ENCODE results near the gene VIT. TPM values are rescaled to one million over a fixed set of nuclear protein-coding genes. Genes with fewer than 3 reads are reported as not detected.

VIT gene
- total RNA-seq, 1 experiment from 2014 or later, result not detected

GRCh38 chr2:36671731-36672130, 24.8 kb upstream of the VIT start:
- no peaks in the 10 kb centered on the region for H3K9me2 ChIP-seq (replicated peaks; ENCODE audit: insufficient read depth, low read length)
- no peak for DNase-seq

GRCh38 chr2:36672199-36672598, 24.3 kb upstream of the VIT start:
- no peaks in the 10 kb centered on the region for H3K9me3 ChIP-seq (ENCODE audit: low read length)
- no peaks in the 10 kb centered on the region for H3K9me2 ChIP-seq (replicated peaks; ENCODE audit: insufficient read depth, low read length)
- H3K4me1 ChIP-seq (ENCODE audit: low read length), result no peaks in the 10 kb centered on the region
- H3K9ac ChIP-seq (ENCODE audit: low read length), result no peak overlapping the region
- no peak overlapping the region for H2AFZ ChIP-seq (ENCODE audit: low read length)
- H3K27ac ChIP-seq (ENCODE audit: low read length), result no peak overlapping the region
- H3K4me3 ChIP-seq (ENCODE audit: low read length), result no peak overlapping the region
- no peak overlapping the region for H3K4me2 ChIP-seq (ENCODE audit: low read depth, low read length, poor library complexity, severe bottlenecking)
- no peaks in the 10 kb centered on the region for H4K20me1 ChIP-seq (ENCODE audit: insufficient read depth, low read depth, low read length)
- no peaks in the 10 kb centered on the region for H3K79me2 ChIP-seq (ENCODE audit: low read length)
- H3K27me3 ChIP-seq (ENCODE audit: low read length), result no peaks in the 10 kb centered on the region
- DNase-seq, result peak; percentile 55
- no peaks in the 10 kb centered on the region for H3K36me3 ChIP-seq (ENCODE audit: insufficient read depth, low read length)

More at GRCh38 chr2:36671731-36672130, 24.8 kb upstream of the VIT start:
- H3K4me2 ChIP-seq (ENCODE audit: low read depth, low read length, poor library complexity, severe bottlenecking), result no peak overlapping the region
- no peaks in the 10 kb centered on the region for H3K79me2 ChIP-seq (ENCODE audit: low read length)
- H3K9ac ChIP-seq (ENCODE audit: low read length), result no peak overlapping the region
- H3K9me3 ChIP-seq (ENCODE audit: low read length), result no peaks in the 10 kb centered on the region
- no peak overlapping the region for H2AFZ ChIP-seq (ENCODE audit: low read length)
- no peaks in the 10 kb centered on the region for H4K20me1 ChIP-seq (ENCODE audit: insufficient read depth, low read depth, low read length)
- no peak overlapping the region for H3K27ac ChIP-seq (ENCODE audit: low read length)
- H3K4me1 ChIP-seq (ENCODE audit: low read length), result no peaks in the 10 kb centered on the region
- H3K36me3 ChIP-seq (ENCODE audit: insufficient read depth, low read length), result no peaks in the 10 kb centered on the region
- no peak overlapping the region for H3K4me3 ChIP-seq (ENCODE audit: low read length)
- no peaks in the 10 kb centered on the region for H3K27me3 ChIP-seq (ENCODE audit: low read length)

- no peaks in the 10 kb centered on the region for H4K20me1 ChIP-seq (ENCODE audit: insufficient read depth, low read depth, low read length)
Measured at GRCh38 chr2:36675579-36676282, 20.8 kb upstream of the VIT start.

GRCh38 chr2:36676364-36676763, 20.1 kb upstream of the VIT start:
- no peaks in the 10 kb centered on the region for H3K4me1 ChIP-seq (ENCODE audit: low read length)
- H3K36me3 ChIP-seq (ENCODE audit: insufficient read depth, low read length), result no peaks in the 10 kb centered on the region
- no peak overlapping the region for H3K4me3 ChIP-seq (ENCODE audit: low read length)
- DNase-seq, result no peak
- H3K9ac ChIP-seq (ENCODE audit: low read length), result no peak overlapping the region
- H3K4me2 ChIP-seq (ENCODE audit: low read depth, low read length, poor library complexity, severe bottlenecking), result no peak overlapping the region
- no peak overlapping the region for H3K27ac ChIP-seq (ENCODE audit: low read length)
- H2AFZ ChIP-seq (ENCODE audit: low read length), result no peak overlapping the region
- no peaks in the 10 kb centered on the region for H3K27me3 ChIP-seq (ENCODE audit: low read length)
- H3K79me2 ChIP-seq (ENCODE audit: low read length), result no peaks in the 10 kb centered on the region
- no peaks in the 10 kb centered on the region for H4K20me1 ChIP-seq (ENCODE audit: insufficient read depth, low read depth, low read length)
- no peaks in the 10 kb centered on the region for H3K9me3 ChIP-seq (ENCODE audit: low read length)
- H3K9me2 ChIP-seq (replicated peaks; ENCODE audit: insufficient read depth, low read length), result no peaks in the 10 kb centered on the region

More at GRCh38 chr2:36675579-36676282, 20.8 kb upstream of the VIT start:
- H3K36me3 ChIP-seq (ENCODE audit: insufficient read depth, low read length), result no peaks in the 10 kb centered on the region
- no peaks in the 10 kb centered on the region for H3K27me3 ChIP-seq (ENCODE audit: low read length)
- no peak overlapping the region for H3K4me2 ChIP-seq (ENCODE audit: low read depth, low read length, poor library complexity, severe bottlenecking)
- no peak for DNase-seq
- H3K9ac ChIP-seq (ENCODE audit: low read length), result no peak overlapping the region
- no peak overlapping the region for H2AFZ ChIP-seq (ENCODE audit: low read length)
- H3K9me3 ChIP-seq (ENCODE audit: low read length), result no peaks in the 10 kb centered on the region
- H3K9me2 ChIP-seq (replicated peaks; ENCODE audit: insufficient read depth, low read length), result no peaks in the 10 kb centered on the region
- H3K79me2 ChIP-seq (ENCODE audit: low read length), result no peaks in the 10 kb centered on the region
- H3K4me1 ChIP-seq (ENCODE audit: low read length), result no peaks in the 10 kb centered on the region
- no peak overlapping the region for H3K4me3 ChIP-seq (ENCODE audit: low read length)
- no peak overlapping the region for H3K27ac ChIP-seq (ENCODE audit: low read length)

- Histone ChIP-seq H3K27me3 (ENCODE audit: low read length) (no peaks in the 10 kb centered on the region), H2AFZ (ENCODE audit: low read length) (no peak overlapping the region), H3K36me3 (ENCODE audit: insufficient read depth, low read length) (no peaks in the 10 kb centered on the region), H3K4me2 (ENCODE audit: low read depth, low read length, poor library complexity, severe bottlenecking) (no peak overlapping the region), H3K9me2 (replicated peaks; ENCODE audit: insufficient read depth, low read length) (no peaks in the 10 kb centered on the region), H3K9me3 (ENCODE audit: low read length) (no peaks in the 10 kb centered on the region), H3K9ac (ENCODE audit: low read length) (no peak overlapping the region), H3K4me1 (ENCODE audit: low read length) (no peaks in the 10 kb centered on the region), H3K27ac (ENCODE audit: low read length) (no peak overlapping the region), H3K4me3 (ENCODE audit: low read length) (no peak overlapping the region), H3K79me2 (ENCODE audit: low read length) (no peaks in the 10 kb centered on the region), H4K20me1 (ENCODE audit: insufficient read depth, low read depth, low read length) (no peaks in the 10 kb centered on the region)
- no peak for DNase-seq
Measured at GRCh38 chr2:36677386-36677785, 19.1 kb upstream of the VIT start.

- no peak overlapping the region for H3K4me2 ChIP-seq (ENCODE audit: low read depth, low read length, poor library complexity, severe bottlenecking)
- H3K9me2 ChIP-seq (replicated peaks; ENCODE audit: insufficient read depth, low read length), result no peaks in the 10 kb centered on the region
- H3K4me1 ChIP-seq (ENCODE audit: low read length), result no peaks in the 10 kb centered on the region
Measured at GRCh38 chr2:36677996-36678605, 18.4 kb upstream of the VIT start.

GRCh38 chr2:36678856-36679255, 17.7 kb upstream of the VIT start:
- H3K9me3 ChIP-seq (ENCODE audit: low read length), result no peaks in the 10 kb centered on the region
- H3K4me2 ChIP-seq (ENCODE audit: low read depth, low read length, poor library complexity, severe bottlenecking), result no peak overlapping the region
- no peaks in the 10 kb centered on the region for H3K36me3 ChIP-seq (ENCODE audit: insufficient read depth, low read length)
- no peaks in the 10 kb centered on the region for H3K27me3 ChIP-seq (ENCODE audit: low read length)
- H3K4me3 ChIP-seq (ENCODE audit: low read length), result no peak overlapping the region
- no peaks in the 10 kb centered on the region for H4K20me1 ChIP-seq (ENCODE audit: insufficient read depth, low read depth, low read length)
- no peak for DNase-seq
- H3K4me1 ChIP-seq (ENCODE audit: low read length), result no peaks in the 10 kb centered on the region
- no peak overlapping the region for H3K27ac ChIP-seq (ENCODE audit: low read length)
- H3K9ac ChIP-seq (ENCODE audit: low read length), result no peak overlapping the region
- no peaks in the 10 kb centered on the region for H3K9me2 ChIP-seq (replicated peaks; ENCODE audit: insufficient read depth, low read length)
- H3K79me2 ChIP-seq (ENCODE audit: low read length), result no peaks in the 10 kb centered on the region
- H2AFZ ChIP-seq (ENCODE audit: low read length), result no peak overlapping the region

More at GRCh38 chr2:36677996-36678605, 18.4 kb upstream of the VIT start:
- Histone ChIP-seq H3K36me3 (ENCODE audit: insufficient read depth, low read length) (no peaks in the 10 kb centered on the region), H3K27me3 (ENCODE audit: low read length) (no peaks in the 10 kb centered on the region), H3K9me3 (ENCODE audit: low read length) (no peaks in the 10 kb centered on the region), H2AFZ (ENCODE audit: low read length) (no peak overlapping the region), H3K4me3 (ENCODE audit: low read length) (no peak overlapping the region), H3K27ac (ENCODE audit: low read length) (no peak overlapping the region), H3K9ac (ENCODE audit: low read length) (no peak overlapping the region), H3K79me2 (ENCODE audit: low read length) (no peaks in the 10 kb centered on the region), H4K20me1 (ENCODE audit: insufficient read depth, low read depth, low read length) (no peaks in the 10 kb centered on the region)
- no peak for DNase-seq

GRCh38 chr2:36680012-36680411, 16.5 kb upstream of the VIT start:
- H3K27ac ChIP-seq (ENCODE audit: low read length), result no peak overlapping the region
- no peaks in the 10 kb centered on the region for H3K27me3 ChIP-seq (ENCODE audit: low read length)
- no peaks in the 10 kb centered on the region for H3K79me2 ChIP-seq (ENCODE audit: low read length)

More at GRCh38 chr2:36680012-36680411, 16.5 kb upstream of the VIT start:
- Histone ChIP-seq H2AFZ (ENCODE audit: low read length) (no peak overlapping the region), H3K9ac (ENCODE audit: low read length) (no peak overlapping the region), H3K36me3 (ENCODE audit: insufficient read depth, low read length) (no peaks in the 10 kb centered on the region), H4K20me1 (ENCODE audit: insufficient read depth, low read depth, low read length) (no peaks in the 10 kb centered on the region), H3K9me3 (ENCODE audit: low read length) (no peaks in the 10 kb centered on the region), H3K4me1 (ENCODE audit: low read length) (no peaks in the 10 kb centered on the region), H3K9me2 (replicated peaks; ENCODE audit: insufficient read depth, low read length) (no peaks in the 10 kb centered on the region), H3K4me2 (ENCODE audit: low read depth, low read length, poor library complexity, severe bottlenecking) (no peak overlapping the region), H3K4me3 (ENCODE audit: low read length) (no peak overlapping the region)
- no peak for DNase-seq

Data from Karpas-422 (cell line).